CD4-positive, alpha-beta T cell treated with Interleukin-4 for 1 hour (primary cell): ENCODE measurements around the gene SLC24A3.

ENCODE experiments used
- DNase-seq, 2 donors: peaks; one replicate each; pipeline ENCODE4 v3.0.0-alpha.2; 2020 to 2022

SLC24A3 gene

DNA sequence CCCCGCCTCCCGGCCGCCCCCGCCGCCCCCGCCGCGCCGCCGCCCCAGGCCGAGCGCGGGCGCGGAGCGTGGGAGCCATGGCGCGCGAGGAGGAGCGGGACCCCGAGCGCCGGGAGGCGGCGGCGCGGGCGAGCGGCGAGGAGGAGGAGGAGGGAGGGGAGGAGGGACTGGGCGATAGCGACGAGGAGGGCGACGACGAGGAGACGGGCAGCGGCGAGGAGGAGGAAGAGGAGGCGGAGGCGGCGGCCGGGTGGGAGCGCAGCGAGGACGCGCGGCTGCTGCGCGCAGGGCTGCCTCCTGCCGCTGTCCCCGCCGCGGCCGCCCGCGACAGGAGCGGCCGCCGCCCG is at the start of gene SLC24A3:
TSS of gene SLC24A3 (plus strand) at position 174 of the 347 bp plus-strand sequence.
- no peak for DNase-seq

DNA sequence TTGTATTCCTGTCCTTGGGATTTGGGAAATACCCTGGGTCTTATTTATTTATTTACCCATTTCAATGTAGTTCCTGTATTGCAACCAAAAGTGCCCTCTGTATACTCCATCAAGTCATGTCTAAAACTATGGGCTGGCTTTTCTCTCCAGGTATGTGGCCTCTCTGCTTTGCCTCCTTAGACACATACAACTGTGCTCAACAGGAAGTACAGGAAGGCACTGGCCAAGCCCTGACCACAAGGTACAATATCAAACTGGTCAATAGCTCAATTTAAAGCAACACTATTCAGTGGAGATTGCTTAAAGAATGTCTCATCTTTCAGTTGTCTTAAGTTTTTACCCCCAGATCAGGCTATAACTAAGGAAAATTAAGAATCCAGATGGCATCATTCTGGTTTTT is 42.3 kb upstream of the SLC24A3 start:
- DNase-seq = no peak

GRCh38 chr20:19172637-19173036 is 39.8 kb upstream of the SLC24A3 start:
- DNase-seq = no peak

GRCh38 chr20:19176470-19177052 is 35.9 kb upstream of the SLC24A3 start:
- DNase-seq = no peak

- no peak for DNase-seq
Measured at GRCh38 chr20:19181552-19181951, 30.9 kb upstream of the SLC24A3 start.

GRCh38 chr20:19185083-19185482 is 27.4 kb upstream of the SLC24A3 start:
- DNase-seq = no peak

DNA sequence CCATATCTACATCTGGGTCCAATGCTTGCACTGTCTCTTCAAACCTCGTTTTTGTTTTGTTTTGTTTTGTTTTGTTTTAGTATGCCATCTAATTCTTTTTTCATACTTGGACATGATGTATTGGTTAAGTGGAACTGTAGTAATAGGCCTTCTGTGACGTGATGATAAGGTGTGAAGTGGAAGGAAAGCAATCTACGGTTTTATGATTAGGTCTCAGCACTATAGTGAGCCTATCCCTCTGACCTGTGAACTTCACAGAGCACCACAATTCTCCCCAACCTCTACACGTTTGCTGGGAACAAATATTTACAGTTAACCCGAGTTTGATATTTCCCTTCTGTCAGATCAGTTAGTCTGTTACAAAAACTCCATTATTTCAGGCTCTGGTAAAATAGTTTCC is 19.1 kb upstream of the SLC24A3 start:
- no peak for DNase-seq

- DNase-seq = peak; percentile 34 to 57
Measured at GRCh38 chr20:19205981-19206396, 6.5 kb upstream of the SLC24A3 start.

DNA sequence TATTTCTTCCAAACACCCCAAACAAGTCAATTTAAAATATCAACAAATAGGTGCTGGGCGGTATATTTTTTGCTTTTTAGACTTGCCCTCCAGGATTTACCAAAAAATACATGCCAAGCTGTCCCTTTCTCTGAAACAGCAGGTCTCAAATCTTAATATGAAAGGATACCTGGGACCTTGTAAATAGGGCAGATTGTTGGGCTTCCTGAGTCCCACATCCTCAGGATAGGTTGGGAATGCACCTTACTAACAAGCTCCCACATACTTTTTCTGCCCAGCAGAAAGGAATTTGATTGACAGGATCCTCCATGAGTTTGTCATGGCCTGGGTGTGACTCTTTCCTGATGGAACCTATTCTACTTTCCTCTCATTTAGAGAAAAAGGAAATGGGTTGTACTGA is 4.9 kb upstream of the SLC24A3 start:
- DNase-seq = no peak

GRCh38 chr20:19210391-19211155 is 1.9 kb upstream of the SLC24A3 start:
- DNase-seq = no peak

DNA sequence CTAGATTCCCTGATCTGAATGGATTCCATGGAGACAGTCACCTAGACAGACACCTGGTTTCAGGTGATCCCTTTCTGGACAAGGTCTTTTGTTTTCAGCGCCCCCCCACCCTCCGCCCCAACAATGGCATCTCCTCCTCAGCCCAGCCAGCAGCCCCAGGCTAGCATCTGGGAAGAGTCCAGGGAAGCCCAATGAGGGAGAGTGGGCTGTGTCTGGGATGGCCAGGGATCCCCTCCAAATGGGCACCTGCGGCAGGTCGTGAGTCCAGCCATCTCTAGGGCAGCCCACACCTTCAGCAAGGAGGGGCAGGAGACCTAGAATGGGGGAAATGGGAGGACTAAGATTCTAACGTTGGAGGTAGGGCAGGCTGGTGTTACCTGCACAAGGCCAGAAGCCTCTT is 1.2 kb upstream of the SLC24A3 start:
- no peak for DNase-seq

GRCh38 chr20:19211661-19212468 is 577 bp upstream of the SLC24A3 start:
- DNase-seq = no peak

DNA sequence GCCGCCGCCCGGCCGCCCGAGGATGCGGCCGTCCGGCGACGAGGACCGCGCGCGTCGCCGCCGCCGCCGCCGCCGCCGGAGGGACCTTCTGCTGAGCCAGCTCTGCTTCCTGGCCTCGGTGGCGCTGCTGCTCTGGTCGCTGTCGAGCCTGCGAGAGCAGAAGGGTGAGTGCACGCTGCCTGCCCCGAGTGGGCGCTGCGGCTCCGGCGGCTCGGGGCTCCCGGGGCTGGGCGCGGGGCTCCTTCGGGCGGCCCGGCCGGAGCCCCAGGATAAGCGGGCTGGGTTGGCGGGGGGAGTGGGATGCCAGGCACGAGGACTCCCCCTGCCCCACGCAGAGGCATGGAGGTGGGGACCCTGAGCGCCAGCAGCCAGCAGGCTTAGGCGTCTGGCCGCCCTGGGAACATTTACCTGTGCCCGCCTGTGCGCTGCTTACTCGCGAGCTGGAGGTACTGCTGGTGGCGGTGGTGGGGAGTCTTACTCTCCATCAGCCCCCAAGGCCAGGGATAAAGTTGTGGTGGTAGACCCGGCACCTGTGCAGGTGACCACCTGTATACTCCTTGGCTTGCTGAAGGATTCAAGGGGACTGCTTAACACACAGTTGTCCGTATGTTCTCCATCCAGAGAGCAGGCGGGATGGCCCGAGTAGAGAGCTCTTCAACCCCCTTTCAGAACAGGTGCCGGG is 520 bp downstream of the SLC24A3 start:
- peak in 1 of 2 donors; percentile 51 for DNase-seq

GRCh38 chr20:19213946-19214490 is 1.6 kb downstream of the SLC24A3 start:
- DNase-seq = no peak

DNA sequence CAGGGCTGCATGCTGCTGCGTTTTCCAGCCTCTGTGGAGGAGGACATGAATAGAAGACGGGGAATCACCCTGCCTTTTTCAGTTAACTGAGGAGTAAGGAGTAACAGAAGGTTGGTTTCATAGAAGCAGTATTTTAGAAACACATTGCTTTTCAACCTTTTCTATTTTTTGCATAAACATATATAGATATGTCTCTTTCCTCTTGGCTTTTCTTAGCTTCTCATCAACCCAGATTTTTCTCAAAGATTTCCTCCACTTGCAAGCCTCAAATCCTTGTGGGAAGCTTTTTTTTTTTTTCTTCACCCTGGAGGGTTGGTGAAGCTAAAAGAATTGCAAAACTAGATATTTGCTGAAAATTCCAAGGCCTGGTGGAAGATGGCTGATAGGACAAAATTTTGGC is 6.0 kb downstream of the SLC24A3 start:
- no peak for DNase-seq

GRCh38 chr20:19222520-19223040 is 10.1 kb downstream of the SLC24A3 start:
- no peak for DNase-seq

DNA sequence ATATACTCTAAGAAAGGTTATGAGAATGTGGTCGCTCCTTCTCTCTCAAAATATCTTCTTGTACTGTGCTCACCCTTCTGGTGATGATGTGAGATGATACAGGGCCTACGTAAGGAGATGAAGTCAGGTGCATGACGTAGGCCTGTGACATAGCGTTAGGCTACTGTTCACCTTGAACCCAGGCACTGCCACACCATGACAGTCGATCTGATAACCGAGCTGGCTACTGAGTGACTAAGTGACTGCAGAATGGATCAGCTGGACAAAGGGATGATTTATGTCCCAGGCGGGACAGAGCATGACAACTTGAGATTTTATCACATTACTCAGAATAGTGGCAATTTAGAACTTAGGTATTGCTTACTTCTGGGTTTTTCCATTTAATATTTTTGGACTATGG is 11.2 kb downstream of the SLC24A3 start:
- no peak for DNase-seq

DNA sequence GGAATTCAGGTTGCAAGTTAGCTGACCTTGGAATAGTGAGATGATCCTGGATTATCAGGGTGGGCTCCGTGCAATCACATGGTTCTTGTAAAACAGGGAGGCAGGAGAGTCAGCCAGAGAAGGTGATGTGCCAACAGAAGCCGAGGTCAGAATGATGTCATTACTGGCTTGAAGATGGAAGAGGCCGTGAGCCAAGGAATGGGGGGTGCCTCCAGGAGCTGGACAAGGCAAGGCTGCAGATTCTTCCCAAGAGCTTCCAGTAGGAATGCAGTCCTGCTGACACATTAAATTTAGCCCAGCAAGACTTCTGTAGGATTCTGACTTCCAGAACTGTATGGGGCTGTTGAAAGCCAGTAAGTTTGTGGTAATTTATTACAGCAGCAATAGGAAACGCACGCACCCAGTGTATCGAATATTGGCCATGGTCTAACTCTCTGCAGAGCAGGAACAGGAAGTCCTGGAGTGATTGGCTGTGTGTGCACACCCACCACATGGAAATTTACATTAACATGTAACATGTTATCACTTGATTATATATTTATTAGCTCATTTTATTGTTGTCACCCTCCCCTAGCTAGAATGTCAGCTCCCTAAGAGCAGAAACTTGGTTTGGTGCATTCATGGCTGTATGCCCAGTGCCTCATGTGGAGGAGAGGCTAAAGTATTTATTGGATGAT is 19.1 kb downstream of the SLC24A3 start:
- no peak for DNase-seq

- no peak for DNase-seq
Measured at GRCh38 chr20:19232997-19233794, 20.8 kb downstream of the SLC24A3 start.

DNA sequence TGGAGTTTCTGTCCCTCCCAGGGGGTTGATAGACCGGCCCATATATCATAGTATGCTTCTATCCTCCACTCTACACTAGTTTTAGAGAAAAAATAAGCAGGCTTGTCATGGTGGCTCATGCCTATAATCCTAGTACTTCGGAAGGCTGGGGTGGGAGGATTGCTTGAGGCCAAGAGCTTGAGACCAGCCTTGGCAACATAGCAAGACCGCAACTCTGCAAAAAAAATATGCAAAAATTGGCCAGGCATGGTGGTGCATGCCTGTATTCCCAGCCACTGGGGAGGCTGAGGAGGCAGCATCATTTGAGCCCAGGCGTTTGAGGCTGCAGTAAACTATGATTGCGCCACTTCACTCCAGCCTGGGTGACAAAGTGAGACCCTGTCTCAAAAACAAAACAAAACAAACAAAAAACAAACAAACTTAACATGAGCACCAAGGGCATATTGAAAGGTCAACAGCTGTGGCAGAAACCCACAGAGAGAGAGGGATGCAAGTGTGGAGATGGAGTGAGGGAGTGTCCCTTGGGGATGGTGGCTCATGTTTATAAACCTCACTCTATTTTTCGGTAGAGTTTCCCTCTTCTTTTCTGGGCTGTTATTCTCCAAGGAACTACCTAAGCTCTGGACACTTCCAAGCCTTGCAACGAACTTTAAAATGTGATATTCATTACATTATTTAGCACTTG is 24.1 kb downstream of the SLC24A3 start:
- no peak for DNase-seq

GRCh38 chr20:19241440-19241839 is 29.0 kb downstream of the SLC24A3 start:
- no peak for DNase-seq
